HFFc6 (cell line): Measurements from ENCODE around the gene RFLNA. TPM values are rescaled to one million over a fixed set of nuclear protein-coding genes. Genes with fewer than 3 reads are reported as not detected.

Source experiments
- DNase-seq: peaks from one replicate; pipeline ENCODE4 v3.0.0-alpha.2; 2018
- H3K27ac Mint-ChIP-seq: 2 replicates; pipeline ENCODE4 v1.8.0; 2020; ENCODE audit warnings: mild to moderate bottlenecking, mixed read lengths
- H3K27me3 Mint-ChIP-seq: 2 replicates; pipeline ENCODE4 v1.8.0; 2021; ENCODE audit warnings: mild to moderate bottlenecking, moderate library complexity, mixed read lengths; ENCODE audit not compliant: insufficient read depth
- H3K36me3 Mint-ChIP-seq: 2 replicates; pipeline ENCODE4 v1.8.0; 2021; ENCODE audit warnings: low read depth, mixed read lengths
- H3K4me1 Mint-ChIP-seq: 2 replicates; pipeline ENCODE4 v1.8.0; 2020; ENCODE audit warnings: low read depth, mixed read lengths
- H3K4me3 Mint-ChIP-seq: 2 replicates; pipeline ENCODE4 v1.8.0; 2020; ENCODE audit warnings: mild to moderate bottlenecking, moderate library complexity, mixed read lengths
- H3K9me3 Mint-ChIP-seq: 2 replicates; pipeline ENCODE4 v1.8.0; 2020; ENCODE audit warnings: mild to moderate bottlenecking, mixed read lengths
- CTCF ChIP-seq: fragments of 200-600 bp; sonication (generic); IDR thresholded peaks from 2 replicates; pipeline ENCODE4 v1.5.0; 2021; ENCODE audit warnings: antibody characterized with exemption, mild to moderate bottlenecking
- total RNA-seq, 6 experiments: library from RNA; stranded (reverse); fragmentation: NEBNext Ultra II Directional; extraction: Animal tissue kit (Norgen Biotek cat#: 25700); gene quantifications; 2 replicates in 1 of 6; 3 replicates in 5 of 6; pipeline ENCODE4 v1.2.3, GENCODE V29; 2021

The RFLNA gene
- total RNA-seq, 6 experiments from 2014 or later, result not detected

DNA sequence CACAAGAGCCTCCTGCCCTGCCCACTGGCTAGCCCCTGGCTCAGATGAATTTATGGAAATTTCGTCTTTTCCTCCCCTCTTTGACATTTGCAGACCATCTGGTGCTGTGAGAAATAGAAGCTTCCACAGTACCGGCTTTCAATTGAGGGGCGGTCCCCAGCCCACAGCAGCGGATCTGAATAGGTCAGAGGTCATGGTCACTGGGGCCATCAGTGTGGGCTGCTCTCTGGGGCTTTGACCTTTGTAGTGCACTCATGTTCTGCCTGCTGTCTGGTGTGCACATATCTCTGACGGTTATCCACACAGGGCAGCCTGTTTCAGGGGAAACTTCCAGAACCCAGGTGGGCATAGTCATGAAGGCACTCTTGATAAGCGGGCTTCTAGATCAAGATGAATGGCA, 2.5 kb upstream of the RFLNA start:
- H3K4me3 Mint-ChIP-seq, result no peak overlapping the region
- no peak for DNase-seq
- TF ChIP-seq CTCF, result no peak
- H3K27ac Mint-ChIP-seq, result no peak overlapping the region
- H3K36me3 Mint-ChIP-seq, result no peaks in the 10 kb centered on the region
- no peaks in the 10 kb centered on the region for H3K9me3 Mint-ChIP-seq
- peaks cover 55% of the 10 kb centered on the region for H3K27me3 Mint-ChIP-seq
- H3K4me1 Mint-ChIP-seq, result peaks cover 26% of the 10 kb centered on the region

GRCh38 chr12:124293286-124294003, 1.4 kb upstream of the RFLNA start:
- no peaks in the 10 kb centered on the region for H3K36me3 Mint-ChIP-seq
- peaks cover 26% of the 10 kb centered on the region for H3K4me1 Mint-ChIP-seq
- H3K9me3 Mint-ChIP-seq, result no peaks in the 10 kb centered on the region
- no peak overlapping the region for H3K27ac Mint-ChIP-seq
- no peak for TF ChIP-seq CTCF
- H3K27me3 Mint-ChIP-seq, result peaks cover 53% of the 10 kb centered on the region
- no peak overlapping the region for H3K4me3 Mint-ChIP-seq
- DNase-seq, result no peak

DNA sequence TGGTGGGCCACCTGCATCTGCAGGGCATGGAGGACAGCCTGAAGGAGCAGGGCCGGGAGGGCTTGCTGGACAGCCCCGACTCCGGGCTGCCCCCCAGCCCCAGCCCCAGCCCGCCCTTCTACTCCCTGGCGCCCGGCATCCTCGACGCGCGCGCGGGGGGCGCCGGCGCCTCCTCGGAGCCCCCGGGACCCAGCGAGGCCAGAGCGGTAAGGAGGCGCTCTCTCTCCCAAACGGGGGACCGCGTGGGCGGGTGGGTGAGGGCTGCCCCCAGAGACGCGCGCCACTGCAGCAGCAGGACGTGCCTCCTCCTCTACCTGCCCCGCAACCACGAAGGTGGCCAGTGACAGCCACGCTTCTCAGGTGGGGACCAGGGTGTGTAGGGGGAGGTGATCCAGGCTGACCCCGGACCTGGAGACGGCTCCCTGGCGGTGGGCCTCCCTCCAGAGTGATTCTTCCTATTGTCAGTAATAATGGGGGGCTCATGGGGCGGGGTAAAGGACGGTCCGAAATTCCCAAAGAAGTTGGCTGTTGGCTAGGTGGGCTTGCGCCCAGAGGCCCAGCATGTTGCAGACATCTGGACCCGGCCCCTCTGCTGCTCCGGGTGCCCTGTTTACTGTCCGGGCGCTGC, 652 bp downstream of the RFLNA start:
- H3K27ac Mint-ChIP-seq, result no peak overlapping the region
- TF ChIP-seq CTCF, result no peak

GRCh38 chr12:124296295-124296915, 1.5 kb downstream of the RFLNA start:
- no peaks in the 10 kb centered on the region for H3K9me3 Mint-ChIP-seq
- no peaks in the 10 kb centered on the region for H3K36me3 Mint-ChIP-seq
- H3K27me3 Mint-ChIP-seq, result peaks cover 60% of the 10 kb centered on the region
- no peak for TF ChIP-seq CTCF
- no peak for DNase-seq
- H3K4me3 Mint-ChIP-seq, result 0 out of 2 replicates have a peak overlapping the region, but pooled peaks have one; percentile 50
- no peak overlapping the region for H3K27ac Mint-ChIP-seq
- peaks cover 7% of the 10 kb centered on the region for H3K4me1 Mint-ChIP-seq

More for the DNA sequence above, 652 bp downstream of the RFLNA start:
- no peaks in the 10 kb centered on the region for H3K9me3 Mint-ChIP-seq
- peaks cover 60% of the 10 kb centered on the region for H3K27me3 Mint-ChIP-seq
- H3K4me3 Mint-ChIP-seq, result no peak overlapping the region; the same call in 1 of the 2 replicates
- no peak for DNase-seq
- peaks cover 7% of the 10 kb centered on the region for H3K4me1 Mint-ChIP-seq
- no peaks in the 10 kb centered on the region for H3K36me3 Mint-ChIP-seq

GRCh38 chr12:124296916-124297351, 2.0 kb downstream of the RFLNA start:
- Mint-ChIP-seq H3K36me3 (no peaks in the 10 kb centered on the region), H3K4me1 (peaks cover 7% of the 10 kb centered on the region), H3K27me3 (peaks cover 63% of the 10 kb centered on the region), H3K9me3 (no peaks in the 10 kb centered on the region), H3K27ac (no peak overlapping the region), H3K4me3 (no peak overlapping the region)
- no peak for DNase-seq
- no peak for TF ChIP-seq CTCF
